Measurements from ENCODE around the gene TPPP. TPM values are rescaled to one million over a fixed set of nuclear protein-coding genes. Genes with fewer than 3 reads are reported as not detected.
"Not testable (repeated sequence)": the region's sequence is repeated elsewhere in the genome, so short reads cannot be mapped to it uniquely, and the experiment has no call there.

Gene TPPP
- total RNA-seq, 1 experiment from 2014 or later: 0.18 TPM

- H3K4me1 ChIP-seq; H3K36me3 ChIP-seq (ENCODE audit: control insufficient read depth, insufficient read depth, low read length); intact Hi-C loops (cut with micrococcal nuclease; ENCODE audit: unreplicated experiment); POLR2A ChIA-PET; CTCF ChIA-PET; DNase-seq; H3K4me3 ChIP-seq (ENCODE audit: low read depth, low read length); BruUV-seq (replicated peaks); H3K4me1 Mint-ChIP-seq (ENCODE audit: low read depth, unreplicated experiment); H3K27me3 ChIP-seq (replicated peaks; ENCODE audit: control insufficient read depth, insufficient read depth, low read length); H3K4me3 Mint-ChIP-seq (ENCODE audit: unreplicated experiment); H3K27me3 Mint-ChIP-seq (ENCODE audit: insufficient read depth, unreplicated experiment); H3K27ac Mint-ChIP-seq (ENCODE audit: unreplicated experiment); H3K36me3 Mint-ChIP-seq (ENCODE audit: insufficient read depth, unreplicated experiment); H3K9me3 ChIP-seq: not testable (repeated sequence)
- peaks cover 17% of the 10 kb centered on the region for H3K9me3 Mint-ChIP-seq (ENCODE audit: unreplicated experiment)
Observed at GRCh38 chr5:723865-724264, 30.7 kb upstream of the TPPP start.

DNA sequence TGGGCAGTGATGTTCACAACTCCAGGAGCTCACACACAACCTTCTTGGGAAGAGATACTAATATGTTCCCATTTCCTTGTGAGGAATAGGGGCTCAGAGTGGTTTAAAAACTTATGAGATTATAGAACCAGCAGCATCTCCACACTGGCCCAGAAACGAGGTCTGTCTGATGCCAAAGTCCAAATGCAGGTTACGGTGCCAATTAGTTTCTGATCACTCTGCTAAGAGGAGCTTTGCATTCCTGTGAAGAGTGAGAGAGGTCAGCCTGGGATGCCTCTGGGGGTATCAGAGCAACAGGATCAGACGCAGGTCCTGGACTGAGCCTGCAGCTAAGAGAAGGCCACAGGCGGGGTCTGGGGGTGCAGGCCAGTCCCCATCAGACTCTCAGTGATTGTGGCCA lies 30.2 kb upstream of the TPPP start:
- peaks cover 22% of the 10 kb centered on the region for H3K9me3 Mint-ChIP-seq (ENCODE audit: unreplicated experiment)
- CTCF ChIA-PET, POLR2A ChIA-PET: not testable (repeated sequence)

GRCh38 chr5:719379-719778 lies 26.2 kb upstream of the TPPP start:
- H3K36me3 ChIP-seq (ENCODE audit: control insufficient read depth, insufficient read depth, low read length); POLR2A ChIA-PET; CTCF ChIA-PET; DNase-seq; H3K27me3 ChIP-seq (replicated peaks; ENCODE audit: control insufficient read depth, insufficient read depth, low read length); H3K9me3 ChIP-seq; H3K4me1 Mint-ChIP-seq (ENCODE audit: low read depth, unreplicated experiment); H3K4me1 ChIP-seq; H3K27ac Mint-ChIP-seq (ENCODE audit: unreplicated experiment); intact Hi-C loops (cut with micrococcal nuclease; ENCODE audit: unreplicated experiment); BruUV-seq (replicated peaks); H3K4me3 Mint-ChIP-seq (ENCODE audit: unreplicated experiment); H3K36me3 Mint-ChIP-seq (ENCODE audit: insufficient read depth, unreplicated experiment); H3K4me3 ChIP-seq (ENCODE audit: low read depth, low read length): not testable (repeated sequence)
- Mint-ChIP-seq H3K9me3 (ENCODE audit: unreplicated experiment) (peaks cover 31% of the 10 kb centered on the region), H3K27me3 (ENCODE audit: insufficient read depth, unreplicated experiment) (peaks cover 16% of the 10 kb centered on the region)

More for the DNA sequence above, 30.2 kb upstream of the TPPP start:
- H3K4me1 ChIP-seq; H3K27me3 ChIP-seq (replicated peaks; ENCODE audit: control insufficient read depth, insufficient read depth, low read length); H3K4me3 Mint-ChIP-seq (ENCODE audit: unreplicated experiment); H3K36me3 ChIP-seq (ENCODE audit: control insufficient read depth, insufficient read depth, low read length); H3K27ac Mint-ChIP-seq (ENCODE audit: unreplicated experiment); H3K4me3 ChIP-seq (ENCODE audit: low read depth, low read length); H3K4me1 Mint-ChIP-seq (ENCODE audit: low read depth, unreplicated experiment); BruUV-seq (replicated peaks); intact Hi-C loops (cut with micrococcal nuclease; ENCODE audit: unreplicated experiment); H3K36me3 Mint-ChIP-seq (ENCODE audit: insufficient read depth, unreplicated experiment); DNase-seq; H3K9me3 ChIP-seq: not testable (repeated sequence)
- H3K27me3 Mint-ChIP-seq (ENCODE audit: insufficient read depth, unreplicated experiment): peaks cover 13% of the 10 kb centered on the region

DNA sequence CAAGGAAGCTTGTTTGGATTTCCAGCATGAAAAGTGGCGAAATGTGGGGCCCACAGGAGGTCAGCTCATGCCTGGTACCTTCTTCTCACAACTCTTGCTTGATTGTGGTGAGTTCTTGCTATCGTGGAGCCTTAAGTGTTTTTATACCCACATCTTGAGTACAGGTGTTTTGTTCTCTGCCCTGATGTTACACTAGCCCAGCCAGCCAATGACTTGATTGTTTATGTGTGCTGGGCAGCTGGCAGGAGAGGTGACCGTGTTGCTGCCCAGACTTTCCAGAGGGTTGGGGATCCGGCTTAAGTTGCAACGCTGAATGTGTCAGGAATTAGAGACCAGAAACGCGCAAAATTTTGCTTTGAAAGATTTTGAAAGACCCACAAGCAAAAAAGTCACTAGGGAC lies 24.0 kb upstream of the TPPP start:
- CTCF ChIA-PET: no interaction called here

GRCh38 chr5:716740-717139 lies 23.6 kb upstream of the TPPP start:
- POLR2A ChIA-PET; intact Hi-C loops (cut with micrococcal nuclease; ENCODE audit: unreplicated experiment); H3K36me3 Mint-ChIP-seq (ENCODE audit: insufficient read depth, unreplicated experiment); CTCF ChIA-PET; H3K27ac Mint-ChIP-seq (ENCODE audit: unreplicated experiment); DNase-seq; H3K9me3 ChIP-seq; H3K4me3 Mint-ChIP-seq (ENCODE audit: unreplicated experiment); H3K36me3 ChIP-seq (ENCODE audit: control insufficient read depth, insufficient read depth, low read length); BruUV-seq (replicated peaks); H3K4me1 Mint-ChIP-seq (ENCODE audit: low read depth, unreplicated experiment); H3K27me3 ChIP-seq (replicated peaks; ENCODE audit: control insufficient read depth, insufficient read depth, low read length); H3K4me3 ChIP-seq (ENCODE audit: low read depth, low read length); H3K4me1 ChIP-seq: not testable (repeated sequence)
- H3K9me3 Mint-ChIP-seq (ENCODE audit: unreplicated experiment): peaks cover 32% of the 10 kb centered on the region
- peaks cover 16% of the 10 kb centered on the region for H3K27me3 Mint-ChIP-seq (ENCODE audit: insufficient read depth, unreplicated experiment)

More for the DNA sequence above, 24.0 kb upstream of the TPPP start:
- no peaks in the 10 kb centered on the region for H3K9me3 ChIP-seq
- intact Hi-C loops (cut with micrococcal nuclease; ENCODE audit: unreplicated experiment): no loop called here
- H3K4me1 Mint-ChIP-seq (ENCODE audit: low read depth, unreplicated experiment): no peaks in the 10 kb centered on the region
- H3K27ac Mint-ChIP-seq (ENCODE audit: unreplicated experiment): no peak overlapping the region
- POLR2A ChIA-PET: no interaction called here
- H3K9me3 Mint-ChIP-seq (ENCODE audit: unreplicated experiment): peaks cover 31% of the 10 kb centered on the region
- H3K36me3 ChIP-seq (ENCODE audit: control insufficient read depth, insufficient read depth, low read length): no peaks in the 10 kb centered on the region
- TF ChIP-seq, protein P1, sequence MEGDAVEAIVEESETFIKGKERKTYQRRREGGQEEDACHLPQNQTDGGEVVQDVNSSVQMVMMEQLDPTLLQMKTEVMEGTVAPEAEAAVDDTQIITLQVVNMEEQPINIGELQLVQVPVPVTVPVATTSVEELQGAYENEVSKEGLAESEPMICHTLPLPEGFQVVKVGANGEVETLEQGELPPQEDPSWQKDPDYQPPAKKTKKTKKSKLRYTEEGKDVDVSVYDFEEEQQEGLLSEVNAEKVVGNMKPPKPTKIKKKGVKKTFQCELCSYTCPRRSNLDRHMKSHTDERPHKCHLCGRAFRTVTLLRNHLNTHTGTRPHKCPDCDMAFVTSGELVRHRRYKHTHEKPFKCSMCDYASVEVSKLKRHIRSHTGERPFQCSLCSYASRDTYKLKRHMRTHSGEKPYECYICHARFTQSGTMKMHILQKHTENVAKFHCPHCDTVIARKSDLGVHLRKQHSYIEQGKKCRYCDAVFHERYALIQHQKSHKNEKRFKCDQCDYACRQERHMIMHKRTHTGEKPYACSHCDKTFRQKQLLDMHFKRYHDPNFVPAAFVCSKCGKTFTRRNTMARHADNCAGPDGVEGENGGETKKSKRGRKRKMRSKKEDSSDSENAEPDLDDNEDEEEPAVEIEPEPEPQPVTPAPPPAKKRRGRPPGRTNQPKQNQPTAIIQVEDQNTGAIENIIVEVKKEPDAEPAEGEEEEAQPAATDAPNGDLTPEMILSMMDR (IDR thresholded peaks at IDR 0.05; ENCODE audit: insufficient read depth in 1 of 2, low read depth in 1 of 2, low read length in 1 of 2, severe bottlenecking in 1 of 2, unreplicated experiment in 1 of 2): no peak
- no peaks in the 10 kb centered on the region for H3K36me3 Mint-ChIP-seq (ENCODE audit: insufficient read depth, unreplicated experiment)
- DNase-seq: no peak
- BruUV-seq (replicated peaks): no TSS peak
- no peak overlapping the region for H3K4me3 ChIP-seq (ENCODE audit: low read depth, low read length)
- no peaks in the 10 kb centered on the region for H3K27me3 ChIP-seq (replicated peaks; ENCODE audit: control insufficient read depth, insufficient read depth, low read length)
- no peaks in the 10 kb centered on the region for H3K4me1 ChIP-seq
- no peak overlapping the region for H3K4me3 Mint-ChIP-seq (ENCODE audit: unreplicated experiment)
- peaks cover 16% of the 10 kb centered on the region for H3K27me3 Mint-ChIP-seq (ENCODE audit: insufficient read depth, unreplicated experiment)

DNA sequence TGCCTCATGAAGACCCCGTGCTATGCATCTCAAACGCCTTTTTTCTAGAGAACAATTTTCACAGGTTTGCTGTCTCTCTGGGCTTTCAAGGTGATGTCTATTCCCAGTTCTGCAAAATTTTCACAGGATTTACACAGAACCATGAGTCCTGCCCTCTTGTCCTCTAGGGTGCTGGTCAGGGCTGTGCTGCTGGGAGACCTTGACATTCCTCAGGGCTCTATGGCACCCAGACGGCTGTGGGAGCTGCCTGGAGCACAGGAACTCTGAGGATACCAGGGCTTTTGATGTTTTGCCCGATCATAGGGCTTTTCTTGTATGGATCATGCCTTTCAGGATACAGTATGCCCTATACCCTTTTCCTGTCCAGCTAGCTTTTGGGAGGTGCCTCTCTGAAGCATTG lies 22.5 kb upstream of the TPPP start:
- peaks cover 15% of the 10 kb centered on the region for H3K27me3 Mint-ChIP-seq (ENCODE audit: insufficient read depth, unreplicated experiment)
- POLR2A ChIA-PET; H3K4me3 ChIP-seq (ENCODE audit: low read depth, low read length); H3K4me1 Mint-ChIP-seq (ENCODE audit: low read depth, unreplicated experiment); intact Hi-C loops (cut with micrococcal nuclease; ENCODE audit: unreplicated experiment); H3K36me3 Mint-ChIP-seq (ENCODE audit: insufficient read depth, unreplicated experiment); BruUV-seq (replicated peaks); DNase-seq; CTCF ChIA-PET; H3K27ac Mint-ChIP-seq (ENCODE audit: unreplicated experiment); H3K36me3 ChIP-seq (ENCODE audit: control insufficient read depth, insufficient read depth, low read length); H3K4me3 Mint-ChIP-seq (ENCODE audit: unreplicated experiment); H3K4me1 ChIP-seq; H3K27me3 ChIP-seq (replicated peaks; ENCODE audit: control insufficient read depth, insufficient read depth, low read length); H3K9me3 ChIP-seq: not testable (repeated sequence)
- H3K9me3 Mint-ChIP-seq (ENCODE audit: unreplicated experiment): peaks cover 41% of the 10 kb centered on the region

Measured in Caco-2 (cell line).